HG03439 (cell line): ENCODE measurements around the gene DNMT3L.
"Not testable (repeated sequence)": the region's sequence is repeated elsewhere in the genome, so short reads cannot be mapped to it uniquely, and the experiment has no call there.

Experiments
- ATAC-seq: cut with Tn5 transposase; IDR thresholded peaks from one replicate; pipeline ENCODE4 v1.9.1; 2021; ENCODE audit warnings: mild to moderate bottlenecking, moderate library complexity; ENCODE audit not compliant: unreplicated experiment

DNMT3L gene

GRCh38 chr21:44253832-44254710, 7.6 kb downstream of the DNMT3L start:
- no peak for ATAC-seq

- ATAC-seq, result not testable (repeated sequence)
These were observed 12.3 kb downstream of the DNMT3L start for GRCh38 chr21:44249204-44250037.

- not testable (repeated sequence) for ATAC-seq
These were observed 13.8 kb downstream of the DNMT3L start for GRCh38 chr21:44247904-44248303.

- peak; percentile 49 for ATAC-seq
These were observed 17.7 kb downstream of the DNMT3L start for GRCh38 chr21:44243980-44244379.

GRCh38 chr21:44241281-44241680, 20.4 kb downstream of the DNMT3L start:
- not testable (repeated sequence) for ATAC-seq

GRCh38 chr21:44240842-44241241, 20.9 kb downstream of the DNMT3L start, which contains the start of gene ICOSLG:
ICOSLG (minus strand) TSS chr21:44240943; CDS start chr21:44240817, 126 bp downstream.
- not testable (repeated sequence) for ATAC-seq

- not testable (repeated sequence) for ATAC-seq
These were observed 21.3 kb downstream of the DNMT3L start for GRCh38 chr21:44240353-44240752.

- not testable (repeated sequence) for ATAC-seq
These were observed 32.1 kb downstream of the DNMT3L start for GRCh38 chr21:44229561-44229960.

- ATAC-seq, result not testable (repeated sequence)
These were observed 33.6 kb downstream of the DNMT3L start for GRCh38 chr21:44228109-44228508.

GRCh38 chr21:44227614-44228013, 34.1 kb downstream of the DNMT3L start:
- ATAC-seq, result not testable (repeated sequence)

- ATAC-seq, result not testable (repeated sequence)
These were observed 36.1 kb downstream of the DNMT3L start for GRCh38 chr21:44225605-44226004.

GRCh38 chr21:44223334-44223733, 38.4 kb downstream of the DNMT3L start:
- ATAC-seq, result not testable (repeated sequence)

GRCh38 chr21:44220674-44221073, 41.0 kb downstream of the DNMT3L start:
- ATAC-seq, result not testable (repeated sequence)

- ATAC-seq, result not testable (repeated sequence)
These were observed 43.2 kb downstream of the DNMT3L start for GRCh38 chr21:44218461-44218860.

- not testable (repeated sequence) for ATAC-seq
These were observed 49.7 kb downstream of the DNMT3L start for GRCh38 chr21:44211978-44212377.

- ATAC-seq, result not testable (repeated sequence)
These were observed 50.1 kb downstream of the DNMT3L start for GRCh38 chr21:44211574-44211973.

GRCh38 chr21:44207860-44208646, 53.6 kb downstream of the DNMT3L start:
- ATAC-seq, result not testable (repeated sequence)

- peak; percentile 46 for ATAC-seq
These were observed 54.7 kb downstream of the DNMT3L start for GRCh38 chr21:44206698-44207676.

- not testable (repeated sequence) for ATAC-seq
These were observed 55.5 kb downstream of the DNMT3L start for GRCh38 chr21:44206187-44206586.
